ENCODE data around the gene MNT.
A peak's percentile ranks its signal among the peaks of the same experiment; 100 is the strongest.

Gene MNT

GRCh38 chr17:2347805-2348685 lies 52.8 kb downstream of the MNT start:
- Histone ChIP-seq H3K27ac (ENCODE audit: insufficient read depth, low read length, poor library complexity, severe bottlenecking) (no peak overlapping the region), H3K36me3 (ENCODE audit: control insufficient read depth, insufficient read depth, low read length) (peaks cover 8% of the 10 kb centered on the region), H3K4me1 (ENCODE audit: control insufficient read depth, insufficient read depth, low read length, poor library complexity, severe bottlenecking) (peaks cover 2% of the 10 kb centered on the region), H3K27me3 (replicated peaks; ENCODE audit: control insufficient read depth, insufficient read depth, low read length, poor library complexity, severe bottlenecking) (no peaks in the 10 kb centered on the region), H3K9me3 (ENCODE audit: control insufficient read depth, low read length) (no peaks in the 10 kb centered on the region), H3K4me3 (ENCODE audit: insufficient read depth, low read depth, low read length, poor library complexity, severe bottlenecking) (no peak overlapping the region)
- no peak for DNase-seq

- Histone ChIP-seq H3K4me1 (ENCODE audit: control insufficient read depth, insufficient read depth, low read length, poor library complexity, severe bottlenecking) (no peaks in the 10 kb centered on the region), H3K4me3 (ENCODE audit: insufficient read depth, low read depth, low read length, poor library complexity, severe bottlenecking) (no peak overlapping the region), H3K27ac (ENCODE audit: insufficient read depth, low read length, poor library complexity, severe bottlenecking) (no peak overlapping the region), H3K36me3 (ENCODE audit: control insufficient read depth, insufficient read depth, low read length) (peaks cover 8% of the 10 kb centered on the region), H3K27me3 (replicated peaks; ENCODE audit: control insufficient read depth, insufficient read depth, low read length, poor library complexity, severe bottlenecking) (no peaks in the 10 kb centered on the region), H3K9me3 (ENCODE audit: control insufficient read depth, low read length) (no peaks in the 10 kb centered on the region)
- DNase-seq = no peak
These were observed 54.4 kb downstream of the MNT start for GRCh38 chr17:2346475-2346874.

- Histone ChIP-seq H3K36me3 (ENCODE audit: control insufficient read depth, insufficient read depth, low read length) (peaks cover 8% of the 10 kb centered on the region), H3K4me3 (ENCODE audit: insufficient read depth, low read depth, low read length, poor library complexity, severe bottlenecking) (no peak overlapping the region), H3K9me3 (ENCODE audit: control insufficient read depth, low read length) (no peaks in the 10 kb centered on the region), H3K27me3 (replicated peaks; ENCODE audit: control insufficient read depth, insufficient read depth, low read length, poor library complexity, severe bottlenecking) (no peaks in the 10 kb centered on the region), H3K27ac (ENCODE audit: insufficient read depth, low read length, poor library complexity, severe bottlenecking) (no peak overlapping the region), H3K4me1 (ENCODE audit: control insufficient read depth, insufficient read depth, low read length, poor library complexity, severe bottlenecking) (no peaks in the 10 kb centered on the region)
- DNase-seq = no peak
These were observed 56.3 kb downstream of the MNT start for GRCh38 chr17:2344528-2344927.

- H3K27me3 ChIP-seq (replicated peaks; ENCODE audit: control insufficient read depth, insufficient read depth, low read length, poor library complexity, severe bottlenecking) = no peaks in the 10 kb centered on the region
- H3K4me3 ChIP-seq (ENCODE audit: insufficient read depth, low read depth, low read length, poor library complexity, severe bottlenecking) = no peak overlapping the region
- no peaks in the 10 kb centered on the region for H3K9me3 ChIP-seq (ENCODE audit: control insufficient read depth, low read length)
- peaks cover 8% of the 10 kb centered on the region for H3K36me3 ChIP-seq (ENCODE audit: control insufficient read depth, insufficient read depth, low read length)
- H3K4me1 ChIP-seq (ENCODE audit: control insufficient read depth, insufficient read depth, low read length, poor library complexity, severe bottlenecking) = peaks cover 3% of the 10 kb centered on the region
- DNase-seq = no peak
- no peak overlapping the region for H3K27ac ChIP-seq (ENCODE audit: insufficient read depth, low read length, poor library complexity, severe bottlenecking)
These were observed 57.4 kb downstream of the MNT start for GRCh38 chr17:2343421-2343820.

- H3K27me3 ChIP-seq (replicated peaks; ENCODE audit: control insufficient read depth, insufficient read depth, low read length, poor library complexity, severe bottlenecking) = no peaks in the 10 kb centered on the region
- peaks cover 19% of the 10 kb centered on the region for H3K36me3 ChIP-seq (ENCODE audit: control insufficient read depth, insufficient read depth, low read length)
- H3K9me3 ChIP-seq (ENCODE audit: control insufficient read depth, low read length) = no peaks in the 10 kb centered on the region
- peak overlapping the region; percentile 80 for H3K27ac ChIP-seq (ENCODE audit: insufficient read depth, low read length, poor library complexity, severe bottlenecking)
- peak overlapping the region; percentile 66 for H3K4me3 ChIP-seq (ENCODE audit: insufficient read depth, low read depth, low read length, poor library complexity, severe bottlenecking)
- peaks cover 16% of the 10 kb centered on the region for H3K4me1 ChIP-seq (ENCODE audit: control insufficient read depth, insufficient read depth, low read length, poor library complexity, severe bottlenecking)
- no peak for DNase-seq
These were observed 62.6 kb downstream of the MNT start for GRCh38 chr17:2338315-2338657.

- peak overlapping the region; percentile 80 for H3K27ac ChIP-seq (ENCODE audit: insufficient read depth, low read length, poor library complexity, severe bottlenecking)
- peak overlapping the region; percentile 66 for H3K4me3 ChIP-seq (ENCODE audit: insufficient read depth, low read depth, low read length, poor library complexity, severe bottlenecking)
- H3K27me3 ChIP-seq (replicated peaks; ENCODE audit: control insufficient read depth, insufficient read depth, low read length, poor library complexity, severe bottlenecking) = no peaks in the 10 kb centered on the region
- peaks cover 25% of the 10 kb centered on the region for H3K36me3 ChIP-seq (ENCODE audit: control insufficient read depth, insufficient read depth, low read length)
- no peaks in the 10 kb centered on the region for H3K9me3 ChIP-seq (ENCODE audit: control insufficient read depth, low read length)
- DNase-seq = peak; percentile 37 to 58 (median 39)
- peaks cover 16% of the 10 kb centered on the region for H3K4me1 ChIP-seq (ENCODE audit: control insufficient read depth, insufficient read depth, low read length, poor library complexity, severe bottlenecking)
These were observed 63.1 kb downstream of the MNT start for GRCh38 chr17:2337544-2338314.

GRCh38 chr17:2336852-2337543 lies 63.9 kb downstream of the MNT start, which contains the start of gene SGSM2:
Gene SGSM2, plus strand, starts transcription at chr17:2337501. Its CDS starts 188 bp downstream, at chr17:2337689.
- Histone ChIP-seq H3K36me3 (ENCODE audit: control insufficient read depth, insufficient read depth, low read length) (peaks cover 29% of the 10 kb centered on the region), H3K9me3 (ENCODE audit: control insufficient read depth, low read length) (no peaks in the 10 kb centered on the region), H3K27me3 (replicated peaks; ENCODE audit: control insufficient read depth, insufficient read depth, low read length, poor library complexity, severe bottlenecking) (no peaks in the 10 kb centered on the region), H3K4me3 (ENCODE audit: insufficient read depth, low read depth, low read length, poor library complexity, severe bottlenecking) (peak within 1 kb of the TSS; percentile 66), H3K27ac (ENCODE audit: insufficient read depth, low read length, poor library complexity, severe bottlenecking) (peak within 1 kb of the TSS; percentile 80), H3K4me1 (ENCODE audit: control insufficient read depth, insufficient read depth, low read length, poor library complexity, severe bottlenecking) (peaks cover 16% of the 10 kb centered on the region)
- DNase-seq = peak; percentile 61 to 66 (median 62)

GRCh38 chr17:2336215-2336851 lies 64.5 kb downstream of the MNT start, which contains the start of gene TSR1:
Gene TSR1, minus strand, starts transcription at chr17:2336457. Its CDS starts 30 bp downstream, at chr17:2336427.
- Histone ChIP-seq H3K27me3 (replicated peaks; ENCODE audit: control insufficient read depth, insufficient read depth, low read length, poor library complexity, severe bottlenecking) (no peaks in the 10 kb centered on the region), H3K27ac (ENCODE audit: insufficient read depth, low read length, poor library complexity, severe bottlenecking) (peak within 1 kb of the TSS; percentile 76), H3K4me3 (ENCODE audit: insufficient read depth, low read depth, low read length, poor library complexity, severe bottlenecking) (peak within 1 kb of the TSS; percentile 66), H3K9me3 (ENCODE audit: control insufficient read depth, low read length) (no peaks in the 10 kb centered on the region), H3K36me3 (ENCODE audit: control insufficient read depth, insufficient read depth, low read length) (peaks cover 36% of the 10 kb centered on the region), H3K4me1 (ENCODE audit: control insufficient read depth, insufficient read depth, low read length, poor library complexity, severe bottlenecking) (peaks cover 16% of the 10 kb centered on the region)
- DNase-seq = peak; percentile 73 to 84 (median 80)

GRCh38 chr17:2335726-2336214 lies 65.1 kb downstream of the MNT start:
- no peak for DNase-seq
- H3K36me3 ChIP-seq (ENCODE audit: control insufficient read depth, insufficient read depth, low read length) = peaks cover 42% of the 10 kb centered on the region

More at GRCh38 chr17:2335726-2336214, 65.1 kb downstream of the MNT start:
- peaks cover 16% of the 10 kb centered on the region for H3K4me1 ChIP-seq (ENCODE audit: control insufficient read depth, insufficient read depth, low read length, poor library complexity, severe bottlenecking)
- no peaks in the 10 kb centered on the region for H3K9me3 ChIP-seq (ENCODE audit: control insufficient read depth, low read length)
- H3K27ac ChIP-seq (ENCODE audit: insufficient read depth, low read length, poor library complexity, severe bottlenecking) = peak overlapping the region; percentile 76
- no peaks in the 10 kb centered on the region for H3K27me3 ChIP-seq (replicated peaks; ENCODE audit: control insufficient read depth, insufficient read depth, low read length, poor library complexity, severe bottlenecking)
- H3K4me3 ChIP-seq (ENCODE audit: insufficient read depth, low read depth, low read length, poor library complexity, severe bottlenecking) = peak overlapping the region; percentile 66
